ENCODE results near the gene OTUD1.
A peak's percentile ranks its signal among the peaks of the same experiment; 100 is the strongest.
"Not testable (repeated sequence)": the region's sequence is repeated elsewhere in the genome, so short reads cannot be mapped to it uniquely, and the experiment has no call there.

OTUD1 gene, protein sequence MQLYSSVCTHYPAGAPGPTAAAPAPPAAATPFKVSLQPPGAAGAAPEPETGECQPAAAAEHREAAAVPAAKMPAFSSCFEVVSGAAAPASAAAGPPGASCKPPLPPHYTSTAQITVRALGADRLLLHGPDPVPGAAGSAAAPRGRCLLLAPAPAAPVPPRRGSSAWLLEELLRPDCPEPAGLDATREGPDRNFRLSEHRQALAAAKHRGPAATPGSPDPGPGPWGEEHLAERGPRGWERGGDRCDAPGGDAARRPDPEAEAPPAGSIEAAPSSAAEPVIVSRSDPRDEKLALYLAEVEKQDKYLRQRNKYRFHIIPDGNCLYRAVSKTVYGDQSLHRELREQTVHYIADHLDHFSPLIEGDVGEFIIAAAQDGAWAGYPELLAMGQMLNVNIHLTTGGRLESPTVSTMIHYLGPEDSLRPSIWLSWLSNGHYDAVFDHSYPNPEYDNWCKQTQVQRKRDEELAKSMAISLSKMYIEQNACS

DNA sequence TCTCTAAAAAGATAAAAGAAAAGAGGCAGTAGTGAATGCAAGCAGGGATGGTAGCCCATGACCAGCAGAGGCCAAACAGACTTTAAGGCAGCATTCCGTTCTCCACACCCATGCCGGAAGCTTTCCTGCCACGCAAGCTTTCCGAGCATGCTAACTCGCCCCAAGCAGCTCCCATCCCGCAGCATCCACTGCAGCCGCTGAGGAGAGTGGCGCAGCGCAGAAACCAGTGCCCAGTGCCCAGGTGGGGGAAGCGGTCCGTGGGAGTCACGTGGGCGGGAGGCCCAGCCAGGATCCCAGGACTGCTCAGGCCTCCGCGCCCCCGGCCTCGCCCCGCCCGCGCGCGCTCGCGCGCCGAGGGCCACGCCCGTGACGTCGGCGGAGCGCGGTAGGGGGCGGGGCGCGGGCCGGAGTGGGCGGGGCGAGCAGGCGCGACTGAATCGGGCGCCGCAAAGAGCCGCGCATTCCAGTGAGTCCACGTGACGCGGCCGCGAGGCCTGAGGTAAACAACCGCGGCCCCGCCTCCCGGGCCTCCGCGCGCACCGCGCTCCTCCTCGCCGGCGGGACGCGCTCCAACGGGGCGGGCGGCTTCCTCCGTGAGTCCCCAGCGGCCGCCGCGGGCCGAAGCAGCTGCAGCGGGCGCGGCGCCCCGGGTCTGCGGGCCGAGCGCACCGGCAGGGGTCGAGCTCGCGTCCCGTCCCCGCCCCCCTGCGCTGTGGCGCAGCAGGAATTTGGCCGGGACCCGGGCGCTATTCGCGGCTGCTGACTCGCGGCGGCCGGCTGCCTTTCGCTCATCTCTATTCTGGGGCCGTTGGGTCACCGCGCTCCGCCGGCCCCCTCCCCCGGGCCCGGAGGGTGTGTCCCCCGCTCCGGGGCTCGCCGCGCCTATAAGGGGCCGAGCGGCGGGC lies at the start of gene OTUD1:
Gene OTUD1, plus strand, starts transcription at position 529 of the 905 bp plus-strand sequence. CDS start 383 bp downstream, outside the sequence.
- DNase-seq, result peak; percentile 54 to 71

DNA sequence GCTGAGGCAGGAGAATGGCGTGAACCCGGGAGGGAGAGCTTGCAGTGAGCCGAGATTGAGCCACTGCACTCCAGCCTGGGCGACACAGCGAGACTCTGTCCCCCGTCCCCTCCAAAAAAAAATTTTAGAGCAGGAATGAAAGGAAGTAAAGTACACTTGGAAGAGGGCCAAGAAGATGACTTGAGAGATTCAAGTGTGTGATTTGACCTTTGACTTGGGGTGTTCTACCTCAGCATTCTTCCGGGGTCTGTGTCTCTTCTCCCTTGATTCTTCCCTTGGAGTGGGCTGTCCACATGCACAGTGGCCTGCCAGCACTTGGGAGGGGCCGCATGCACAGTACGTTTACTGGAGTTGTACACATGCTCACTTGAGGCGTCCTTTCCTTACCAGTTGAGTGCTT lies 48.5 kb upstream of the OTUD1 start:
- not testable (repeated sequence) for DNase-seq

DNA sequence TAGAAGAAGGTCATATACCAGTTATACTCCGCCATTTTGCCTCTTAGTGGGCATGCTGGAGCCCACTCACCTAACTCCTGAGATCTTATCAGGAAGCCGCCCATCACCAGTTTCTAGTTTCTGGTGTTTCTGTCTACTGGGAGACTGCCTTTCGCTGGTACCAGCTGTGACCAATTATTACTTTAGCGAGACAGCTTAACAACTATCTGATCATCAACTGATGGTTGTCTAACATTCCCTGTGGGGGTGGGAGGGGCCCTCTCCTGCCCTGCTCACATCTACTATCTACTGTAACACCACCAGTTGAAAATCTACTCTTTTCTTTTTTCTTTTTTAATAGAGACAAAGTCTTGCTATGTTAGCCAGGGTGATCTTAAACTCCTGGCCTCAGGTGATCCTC lies 48.1 kb upstream of the OTUD1 start:
- no peak for DNase-seq

DNA sequence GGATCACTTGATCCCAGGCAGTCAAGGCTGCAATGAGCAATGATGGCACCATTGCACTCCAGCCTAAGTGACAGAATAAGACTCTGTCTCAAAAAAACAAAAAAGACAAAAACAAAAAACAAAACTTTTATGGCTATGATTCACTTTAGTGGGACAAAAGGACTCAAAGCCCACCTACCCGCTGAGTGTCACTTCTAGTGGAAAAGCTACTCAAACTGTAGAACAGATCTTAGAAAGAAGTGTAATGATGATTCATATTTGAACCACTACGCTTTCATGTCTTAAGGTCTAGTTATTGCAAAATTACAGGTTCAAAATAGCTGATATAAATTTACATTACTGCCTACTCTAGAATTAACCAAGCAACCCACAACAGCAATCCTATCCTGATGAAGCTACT lies 47.1 kb upstream of the OTUD1 start:
- no peak for DNase-seq

DNA sequence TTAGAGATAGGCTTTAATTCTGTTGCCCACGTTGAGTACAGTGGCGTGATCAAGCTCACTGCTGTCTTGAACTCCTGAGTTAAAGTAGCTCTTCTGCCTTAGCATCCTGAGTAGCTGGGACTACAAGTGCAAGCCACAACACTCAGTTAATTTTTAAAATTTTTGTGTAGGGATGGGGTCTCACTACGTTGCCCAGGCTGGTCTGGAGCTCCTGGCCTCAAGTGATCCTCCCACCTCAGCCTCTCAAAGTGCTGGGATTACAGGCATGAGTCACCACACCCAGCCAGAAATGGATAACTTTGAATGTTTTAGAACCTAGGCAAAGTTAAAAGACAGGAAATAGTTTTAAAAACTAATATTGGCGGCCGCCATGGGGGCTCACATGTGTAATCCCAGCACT lies 43.9 kb upstream of the OTUD1 start:
- no peak for DNase-seq

DNA sequence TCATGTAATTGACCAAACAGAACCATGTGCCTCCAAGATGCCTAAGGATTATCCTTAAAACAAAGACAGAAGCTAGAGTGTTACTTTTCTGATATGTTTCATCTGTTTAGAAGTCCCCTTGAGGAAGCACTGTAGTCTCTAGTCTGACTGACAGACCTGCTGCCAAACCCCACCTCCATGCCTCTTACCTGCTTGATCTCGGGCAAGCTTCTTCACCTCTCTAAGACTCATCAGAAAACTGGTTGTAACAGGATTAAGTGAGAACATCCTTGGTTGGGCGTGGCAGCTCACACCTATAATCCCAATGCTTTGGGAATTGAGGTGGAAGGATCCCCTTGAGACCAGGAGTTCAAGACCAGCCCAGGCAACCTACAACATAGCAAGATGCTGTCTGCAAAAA lies 42.2 kb upstream of the OTUD1 start:
- no peak for DNase-seq

DNA sequence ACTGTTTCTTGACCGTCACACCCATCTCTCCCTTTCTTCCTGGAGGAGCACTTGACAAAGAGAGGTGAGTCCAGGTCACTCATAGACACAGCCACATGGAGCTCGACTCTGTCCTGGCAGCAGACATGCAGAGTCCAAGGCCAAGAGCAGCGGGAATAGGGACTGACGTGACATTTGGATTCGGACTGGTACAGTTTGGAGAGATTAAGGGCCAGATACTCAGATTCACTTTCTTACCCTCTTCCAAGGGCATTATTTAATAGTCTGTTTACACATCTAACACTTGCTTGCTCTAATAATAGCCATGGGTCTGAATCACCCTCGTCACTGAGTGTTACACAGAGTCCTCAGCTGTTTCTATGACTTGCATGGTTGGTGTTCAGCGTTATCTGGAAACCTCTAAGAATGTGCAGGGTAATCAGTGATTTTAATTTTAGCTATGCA lies 39.2 kb upstream of the OTUD1 start:
- DNase-seq, result no peak

DNA sequence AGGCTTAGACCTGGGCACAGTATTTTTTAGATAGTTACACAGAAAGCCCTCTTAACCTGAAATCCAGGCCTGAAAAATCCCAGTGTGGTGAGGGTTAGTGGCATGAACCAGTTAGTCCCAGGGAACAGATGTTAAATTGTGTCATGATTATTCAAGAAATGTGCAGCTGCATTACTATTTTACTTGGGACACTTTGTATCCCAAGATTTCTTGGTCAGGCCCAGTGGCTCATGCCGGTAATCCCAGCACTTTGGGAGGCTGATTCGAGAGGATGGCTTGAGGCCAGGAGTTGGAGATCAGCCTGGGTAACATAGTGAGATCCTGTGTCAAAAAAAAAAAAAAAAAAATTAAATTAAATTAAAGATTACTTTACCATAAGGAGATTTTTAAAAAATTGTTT lies 36.0 kb upstream of the OTUD1 start:
- no peak for DNase-seq

DNA sequence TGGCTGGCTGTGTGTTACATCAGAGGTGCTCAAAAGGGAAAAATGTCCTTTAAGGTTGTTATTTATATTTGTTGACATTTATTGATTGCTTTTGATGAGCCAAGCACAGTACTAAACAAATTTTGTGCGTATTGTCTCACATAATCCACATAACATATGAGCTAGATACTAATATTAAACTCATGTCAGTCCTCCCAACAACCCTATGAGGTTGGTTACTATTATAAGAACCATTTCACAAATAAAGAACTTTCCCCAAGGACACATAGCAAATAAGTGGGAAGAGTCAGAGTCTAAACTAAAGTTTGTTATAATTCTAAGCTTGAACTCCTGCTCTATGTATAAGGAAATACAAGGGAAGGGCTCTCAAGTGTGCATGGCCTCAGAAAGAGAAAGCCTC lies 35.6 kb upstream of the OTUD1 start:
- no peak for DNase-seq

DNA sequence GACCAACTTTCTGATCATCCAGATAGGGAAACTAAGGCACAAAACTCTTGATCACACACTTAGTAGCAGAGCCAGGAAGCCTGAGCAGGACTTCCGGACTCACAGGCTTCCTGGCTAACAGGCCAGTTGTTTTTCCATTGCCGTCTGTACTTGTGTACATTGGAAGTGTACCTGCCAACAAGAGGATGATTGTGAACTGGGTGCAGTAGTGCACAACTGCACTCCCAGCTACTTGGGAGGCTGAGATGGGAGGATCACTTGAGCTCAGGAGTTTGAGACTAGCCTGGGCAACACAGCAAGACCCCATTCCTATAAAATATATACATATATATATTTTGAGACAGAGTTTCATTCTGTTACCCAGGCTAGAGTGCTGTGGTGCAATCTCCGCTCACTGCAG lies 35.2 kb upstream of the OTUD1 start:
- DNase-seq, result no peak

DNA sequence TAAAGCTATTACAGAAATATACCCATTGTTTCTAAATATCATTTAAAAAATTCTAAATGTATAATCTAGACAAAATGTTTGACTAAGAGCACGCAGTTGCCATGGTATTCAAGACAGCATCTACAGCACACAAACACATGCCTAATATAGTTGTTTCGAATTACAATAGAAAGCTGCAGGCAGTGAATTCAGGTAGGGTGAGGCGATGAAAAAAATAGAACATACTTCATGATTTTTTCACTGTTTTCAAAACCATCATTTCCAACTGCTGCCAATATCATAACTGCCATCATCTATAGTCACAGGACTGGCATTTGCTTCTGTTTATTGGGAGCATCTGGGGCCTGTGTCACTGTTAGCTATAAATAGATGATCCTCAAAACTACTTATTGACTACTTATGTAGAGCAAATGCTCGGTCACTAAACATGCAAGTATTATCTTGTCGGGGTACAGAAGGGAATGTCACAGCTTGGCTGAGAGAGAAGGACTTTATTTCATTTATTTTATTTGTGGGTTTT lies 34.4 kb upstream of the OTUD1 start:
- no peak for DNase-seq

DNA sequence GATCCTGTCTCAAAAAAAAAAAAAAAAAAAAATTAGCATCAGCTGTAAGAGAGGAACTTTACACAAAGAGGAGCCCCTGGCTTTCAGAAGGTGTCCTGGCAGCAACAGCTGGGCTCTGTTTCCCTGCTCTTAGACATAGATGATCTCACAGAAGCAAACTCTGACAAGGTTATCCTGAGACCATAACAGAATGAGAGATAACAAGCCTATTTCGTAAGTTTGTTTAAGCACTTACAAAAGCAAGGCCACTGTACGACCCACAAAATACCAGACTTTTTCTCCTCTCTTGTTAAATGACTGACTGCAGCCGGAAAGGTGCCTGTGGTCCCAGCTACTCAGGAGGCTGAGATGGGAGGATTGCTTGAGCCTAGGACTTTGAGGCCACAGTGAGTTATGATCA lies 33.3 kb upstream of the OTUD1 start:
- DNase-seq, result no peak

DNA sequence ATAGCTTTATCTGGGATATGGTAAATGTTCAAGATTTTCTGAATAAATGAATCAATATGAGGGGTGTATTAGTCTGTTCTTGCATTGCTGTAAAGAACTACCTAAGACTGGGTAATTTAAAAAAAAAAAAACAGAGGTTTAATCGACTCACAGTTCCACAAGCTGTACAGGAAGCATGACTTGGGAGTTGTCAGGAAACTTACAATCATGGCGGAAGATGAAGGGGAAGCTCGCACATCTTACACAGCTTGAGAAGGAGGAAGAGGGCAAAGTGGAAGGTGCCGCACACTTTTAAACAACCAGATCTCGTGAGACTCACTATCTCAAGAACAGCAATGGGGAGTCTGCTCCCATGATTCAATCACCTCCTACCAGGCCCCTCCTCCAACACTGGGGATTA lies 32.5 kb upstream of the OTUD1 start:
- DNase-seq, result no peak

DNA sequence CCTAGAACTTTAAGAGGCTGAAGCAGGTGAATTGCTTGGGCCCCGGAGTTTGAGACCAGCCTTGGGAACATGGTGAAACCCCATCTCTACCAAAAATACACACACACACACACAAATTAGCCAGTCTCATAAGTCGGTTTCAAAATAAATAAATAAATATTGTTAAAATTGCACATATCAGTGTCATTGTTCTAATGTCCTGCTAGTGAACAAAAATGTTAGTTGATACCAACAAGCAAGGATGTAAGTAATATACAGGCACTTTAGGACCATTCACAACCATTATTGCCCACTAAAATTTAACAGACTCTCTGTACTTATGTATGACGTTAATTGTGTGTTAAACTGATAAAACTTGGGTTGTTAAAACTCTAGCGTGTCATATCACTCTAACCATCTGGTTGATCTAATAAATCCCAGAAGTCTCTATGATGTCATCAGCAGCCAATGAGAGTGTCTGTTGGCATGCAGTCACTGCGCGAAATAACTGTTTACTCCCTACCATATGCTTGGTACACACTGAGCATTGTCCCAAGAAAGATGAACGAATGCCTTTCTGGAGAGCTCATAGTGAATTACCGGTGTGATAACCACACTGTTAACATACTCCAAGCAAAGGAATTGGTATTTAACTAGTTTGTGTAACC lies 30.4 kb upstream of the OTUD1 start:
- DNase-seq, result no peak

DNA sequence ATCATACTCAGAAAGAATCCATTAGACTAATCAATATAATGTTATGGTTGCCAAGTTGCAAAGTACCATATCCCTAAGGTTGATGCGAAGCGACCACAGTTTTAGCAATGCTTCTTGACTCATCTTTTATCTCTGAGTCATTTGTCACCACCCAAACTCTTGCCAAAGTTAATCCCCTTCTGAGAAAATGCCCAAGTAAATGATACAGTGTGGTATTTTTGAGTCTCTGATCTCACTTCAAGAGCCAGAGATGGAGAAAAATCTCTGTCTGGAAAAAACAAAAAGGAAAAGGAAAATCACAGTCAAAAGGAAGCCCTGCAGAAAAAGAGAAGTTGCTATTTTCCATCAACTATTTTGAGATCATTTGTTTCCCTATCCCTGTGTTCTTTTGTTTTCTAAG lies 26.7 kb upstream of the OTUD1 start:
- no peak for DNase-seq

DNA sequence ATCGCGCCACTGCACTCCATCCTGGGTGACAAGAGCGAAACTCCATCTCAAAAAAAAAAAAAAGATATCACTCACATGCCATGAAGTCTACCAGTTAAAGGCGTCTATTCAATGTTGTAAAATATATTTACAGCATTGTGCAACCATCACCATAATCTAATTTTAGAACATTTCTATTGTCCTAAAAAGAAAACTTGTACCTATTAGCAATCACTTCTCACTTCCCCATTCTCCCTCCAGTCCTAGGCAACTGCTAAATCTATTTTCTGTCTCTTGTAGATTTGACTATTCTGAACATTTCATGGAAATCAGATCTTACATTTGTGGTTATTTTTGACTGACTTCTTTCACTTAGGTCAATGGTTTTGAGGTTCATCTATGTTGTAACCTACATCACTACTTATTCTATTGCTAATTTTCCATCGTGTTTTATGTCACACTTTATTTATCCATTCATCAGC lies 25.2 kb upstream of the OTUD1 start:
- no peak for DNase-seq

DNA sequence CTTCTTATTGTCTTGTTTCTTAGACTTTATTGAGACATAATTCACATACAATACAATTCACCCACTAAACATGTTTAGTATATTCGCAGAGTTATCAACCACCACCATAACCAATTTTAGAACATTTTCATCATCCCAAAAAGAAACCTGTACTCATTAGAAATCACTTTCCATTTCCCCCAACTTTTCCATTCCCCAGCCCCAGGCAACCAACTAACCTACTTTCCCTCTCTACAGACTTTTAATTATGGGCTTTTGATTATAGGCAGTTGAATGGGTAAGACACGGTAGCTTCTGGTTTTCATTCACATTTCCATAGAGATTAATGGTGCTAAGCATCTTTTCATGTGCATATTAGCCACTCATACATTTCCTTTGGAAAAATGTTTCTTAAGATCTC lies 24.2 kb upstream of the OTUD1 start:
- DNase-seq, result no peak

DNA sequence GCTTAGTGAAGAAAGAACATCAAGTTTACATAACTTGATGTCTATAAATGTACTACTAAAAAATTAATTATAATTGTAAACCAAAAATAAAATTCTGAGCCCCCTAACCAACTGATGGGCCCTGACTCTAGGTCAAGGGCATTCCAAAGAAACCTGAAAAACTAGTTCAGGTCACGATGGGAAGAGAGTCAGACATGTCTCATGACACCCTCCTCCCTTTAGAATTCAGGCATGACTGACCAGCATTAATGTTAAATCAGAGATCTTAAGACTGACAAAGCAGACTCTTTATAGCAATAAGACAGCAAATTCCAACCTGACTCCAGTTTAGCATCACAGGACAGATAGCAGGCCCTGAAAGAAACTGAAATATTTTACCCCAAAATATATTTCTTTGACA lies 21.6 kb upstream of the OTUD1 start:
- DNase-seq, result no peak

DNA sequence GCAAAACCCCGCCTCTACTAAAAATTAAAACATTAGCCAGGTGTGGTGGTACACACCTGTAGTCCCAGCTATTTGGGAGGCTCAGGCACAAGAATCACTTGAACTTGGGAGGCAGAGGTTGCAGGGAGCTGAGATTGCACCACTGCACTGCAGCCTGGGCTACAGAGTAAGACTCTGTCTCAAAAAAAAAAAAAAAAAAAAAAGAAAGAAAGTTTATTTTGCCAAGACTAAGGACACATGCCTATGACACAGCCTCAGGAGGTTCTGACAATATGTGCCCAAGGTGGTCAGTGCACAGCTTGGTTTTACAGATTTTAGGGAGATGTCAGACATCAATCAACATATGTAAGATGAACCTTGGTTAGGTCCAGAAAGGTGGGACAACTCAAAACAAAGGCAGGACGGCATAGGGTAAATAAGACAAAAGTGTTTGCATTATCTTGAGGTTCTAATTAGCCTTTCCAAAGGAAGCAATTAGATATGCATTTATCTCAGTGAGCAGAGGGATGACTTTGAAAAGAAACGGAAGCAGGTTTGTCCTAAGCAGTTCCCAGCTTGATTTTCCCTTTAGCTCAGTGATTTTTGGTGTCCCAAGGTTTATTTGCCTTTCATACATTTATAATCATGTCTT lies 20.7 kb upstream of the OTUD1 start:
- DNase-seq, result no peak

DNA sequence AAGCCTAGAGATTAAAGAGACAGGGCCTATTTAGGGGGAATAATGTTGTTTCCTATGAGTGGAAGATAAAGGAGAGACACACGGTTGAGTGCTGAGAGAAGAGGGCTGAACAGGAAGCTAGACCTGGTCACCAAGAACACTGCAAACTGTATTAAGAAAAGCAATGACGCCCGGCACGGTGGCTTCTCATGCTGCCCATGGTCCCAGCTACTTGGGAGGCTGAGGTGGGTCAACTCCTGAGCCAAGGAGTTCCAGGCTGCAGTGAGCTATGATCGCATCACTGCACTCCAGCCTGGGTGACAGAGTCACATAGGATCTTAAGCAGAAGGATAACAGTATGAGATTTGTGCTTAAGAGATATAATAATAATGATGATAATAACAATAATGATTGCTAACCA lies 19.7 kb upstream of the OTUD1 start:
- DNase-seq, result no peak

DNA sequence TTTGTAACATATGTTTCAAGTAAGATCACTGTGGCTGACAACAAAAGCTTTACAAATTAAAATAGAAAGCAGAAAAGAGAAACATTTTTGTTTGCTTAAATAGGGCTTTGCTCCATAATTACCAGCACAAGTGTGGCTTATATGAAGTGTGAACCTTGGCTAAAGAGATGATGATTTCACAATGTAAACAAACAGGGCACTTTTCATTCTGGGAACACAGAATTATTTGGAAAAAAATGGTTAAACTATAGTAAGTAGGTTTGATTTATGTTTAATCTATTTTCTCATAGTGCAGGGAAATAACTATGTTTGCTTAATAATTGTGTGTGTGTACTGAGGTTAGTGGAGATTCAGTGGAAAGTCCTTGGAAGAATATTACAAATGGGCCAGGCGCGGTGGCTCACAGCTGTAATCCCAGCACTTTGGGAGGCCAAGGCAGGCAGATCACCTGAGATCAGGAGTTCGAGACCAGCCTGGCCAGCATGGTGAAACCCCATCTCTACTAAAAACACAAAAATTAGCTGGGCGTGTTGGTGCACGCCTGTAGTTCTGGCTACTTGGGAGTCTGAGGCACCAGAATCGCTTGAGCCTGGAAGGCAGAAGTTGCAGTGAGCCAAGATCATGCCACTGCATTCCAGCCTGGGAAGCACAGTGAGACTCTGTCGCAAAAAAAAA lies 19.1 kb upstream of the OTUD1 start:
- DNase-seq, result no peak

DNA sequence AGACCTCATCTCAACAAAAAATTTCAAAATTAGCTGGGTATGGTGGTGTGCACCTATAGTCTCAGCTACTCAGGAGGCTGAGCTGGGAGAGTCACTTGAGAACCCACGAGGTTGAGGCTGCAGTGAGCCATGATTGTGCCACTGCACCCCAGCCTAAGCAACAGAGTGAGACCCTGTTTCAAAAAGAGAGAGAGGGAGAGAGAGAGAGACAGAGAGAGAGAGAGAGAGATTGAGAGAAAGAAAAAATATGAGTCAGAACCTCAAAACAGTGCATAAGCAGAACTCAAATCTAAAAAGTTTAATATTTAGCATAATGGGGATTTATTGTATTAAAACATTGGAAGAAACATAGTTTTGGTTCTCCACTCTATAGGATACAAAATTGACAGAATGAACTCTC lies 17.5 kb upstream of the OTUD1 start:
- no peak for DNase-seq
